B cell (primary cell): ENCODE measurements around the gene RBMS3. TPM values are rescaled to one million over a fixed set of nuclear protein-coding genes. Genes with fewer than 3 reads are reported as not detected.

Source experiments
- ATAC-seq: fragments of 200-7000 bp; cut with Tn5 transposase; one replicate; pipeline ENCODE4 v1.10.0; 2021; ENCODE audit warnings: low read depth, mild to moderate bottlenecking, moderate number of reproducible peaks, moderate library complexity
- CTCF ChIA-PET: fragments of 350-600 bp; sonication (Branson Sonifier 250); formaldehyde crosslinking; loops from one replicate; lab custom pipeline; 2021; ENCODE audit warnings: antibody characterized with exemption, inconsistent platforms; lab: Charles Lee
- POLR2A ChIA-PET: fragments of 350-600 bp; sonication (Branson Sonifier 250); formaldehyde crosslinking; loops from one replicate; lab custom pipeline; 2021; ENCODE audit warnings: antibody characterized with exemption; lab: Charles Lee
- DNase-seq: peaks from one replicate; pipeline ENCODE4 v3.0.0; 2013
- H2AFZ ChIP-seq: 2 replicates; pipeline ENCODE4 v1.6.1; 2012; ENCODE audit warnings: mild to moderate bottlenecking, low read depth, low read length; ENCODE audit not compliant: insufficient read depth, poor library complexity, severe bottlenecking
- H3K27ac ChIP-seq, 2 donors: 1 replicate in 1 of 2; 2 replicates in 1 of 2; pipeline ENCODE4 v1.5.1; 2012 to 2013; ENCODE audit warnings: low read length in 2 of 2, mild to moderate bottlenecking in 2 of 2, moderate library complexity in 1 of 2
- H3K27me3 ChIP-seq, 4 experiments: fragments of 200-600 bp in 1 of 4; sonication (generic) in 1 of 4; replicated peaks in 1 of 4; 1 replicate in 2 of 4; 2 replicates in 2 of 4; pipeline versions ENCODE4 v1.6.1 to v1.7.0; 2013 to 2016; ENCODE audit warnings: low read length in 3 of 4, mild to moderate bottlenecking in 2 of 4, mixed read lengths in 1 of 4, moderate library complexity in 1 of 4; ENCODE audit not compliant: insufficient read depth in 4 of 4, control insufficient read depth in 3 of 4; ENCODE audit errors: control extremely low read depth in 1 of 4
- H3K36me3 ChIP-seq, 2 experiments: replicated peaks in 1 of 2; 1 replicate in 1 of 2; 2 replicates in 1 of 2; pipeline versions ENCODE4 v1.6.1 to v1.7.1; 2013; ENCODE audit warnings: low read length in 1 of 2; ENCODE audit not compliant: insufficient read depth in 2 of 2, control insufficient read depth in 1 of 2; ENCODE audit errors: control extremely low read depth in 1 of 2, extremely low read depth in 1 of 2
- H3K4me1 ChIP-seq, 2 donors: fragments of 200-600 bp in 1 of 2; sonication (generic) in 1 of 2; 1 replicate in 1 of 2; 2 replicates in 1 of 2; pipeline versions ENCODE4 v1.5.1 to v1.6.1; 2013 to 2017; ENCODE audit warnings: low read length in 2 of 2; ENCODE audit not compliant: control insufficient read depth in 2 of 2, insufficient read depth in 2 of 2
- H3K4me2 ChIP-seq: replicated peaks from 2 replicates; pipeline ENCODE3; 2012; ENCODE audit warnings: mild to moderate bottlenecking, low read depth, low read length; ENCODE audit not compliant: poor library complexity, severe bottlenecking
- H3K4me3 ChIP-seq, 5 experiments: fragments of 200-600 bp in 1 of 5; sonication (generic) in 1 of 5; 1 replicate in 3 of 5; 2 replicates in 2 of 5; pipeline versions ENCODE4 v1.5.1 to v1.7.0; 2011 to 2016; ENCODE audit warnings: low read length in 4 of 5, mild to moderate bottlenecking in 4 of 5, low read depth in 2 of 5, control low read depth in 1 of 5, moderate library complexity in 1 of 5; ENCODE audit not compliant: insufficient read depth in 1 of 5; ENCODE audit errors: control extremely low read depth in 1 of 5, extremely low read depth in 1 of 5
- H3K79me2 ChIP-seq: fragments of 200-600 bp; sonication (generic); one replicate; pipeline ENCODE4 v1.6.0; 2016; ENCODE audit warnings: low read length; ENCODE audit not compliant: control insufficient read depth, insufficient read depth
- H3K9ac ChIP-seq: fragments of 200-600 bp; sonication (generic); 2 replicates; pipeline ENCODE4 v1.6.1; 2017; ENCODE audit warnings: mild to moderate bottlenecking, low read length, moderate library complexity
- H3K9me3 ChIP-seq, 3 donors: one replicate each; pipeline versions ENCODE4 v1.6.1 to v1.7.1; 2013; ENCODE audit warnings: low read length in 2 of 3; ENCODE audit not compliant: control insufficient read depth in 2 of 3, insufficient read depth in 1 of 3; ENCODE audit errors: control extremely low read depth in 1 of 3
- H4K20me1 ChIP-seq: 2 replicates; pipeline ENCODE4 v1.6.0; 2012; ENCODE audit warnings: mild to moderate bottlenecking, low read length; ENCODE audit not compliant: insufficient read depth, control insufficient read depth, poor library complexity, severe bottlenecking
- H3K27ac Mint-ChIP-seq: one replicate; pipeline ENCODE4 v1.8.0; 2021; ENCODE audit warnings: mixed read lengths
- H3K27me3 Mint-ChIP-seq: one replicate; pipeline ENCODE4 v1.8.0; 2021; ENCODE audit warnings: mixed read lengths
- H3K4me1 Mint-ChIP-seq: one replicate; pipeline ENCODE4 v1.8.0; 2021; ENCODE audit warnings: mixed read lengths
- H3K4me3 Mint-ChIP-seq: one replicate; pipeline ENCODE4 v1.8.0; 2021; ENCODE audit warnings: mixed read lengths
- H3K9me3 Mint-ChIP-seq: one replicate; pipeline ENCODE4 v1.8.0; 2022; ENCODE audit warnings: mixed read lengths; ENCODE audit not compliant: insufficient read depth
- EZH2 ChIP-seq: IDR thresholded peaks from 2 replicates; pipeline ENCODE4 v1.6.1; 2012; ENCODE audit warnings: borderline replicate concordance, low read depth, mild to moderate bottlenecking, moderate library complexity, low read length; ENCODE audit not compliant: insufficient read depth, poor library complexity, severe bottlenecking
- WGBS: methylation state at CpG from one replicate; pipeline ENCODE4 v1.1.5; 2013; ENCODE audit warnings: missing lambda C conversion rate; ENCODE audit not compliant: insufficient coverage; 5-methylcytosine and 5-hydroxymethylcytosine counted together
- intact Hi-C: fragments of 100-400 bp; cut with micrococcal nuclease; formaldehyde crosslinking; loops from one replicate; pipeline ENCODE4 v1.10.0; 2022
- polyA plus RNA-seq: library from polyadenylated mRNA; depleted of rRNA; stranded (reverse); fragments of >200 nt; gene quantifications from 2 replicates; pipeline ENCODE4 v1.2.3, GENCODE V29; 2012
- total RNA-seq, 2 donors: library from RNA; stranded (reverse); fragments of 120-200 nt in 1 of 2; gene quantifications; 1 replicate in 1 of 2; 2 replicates in 1 of 2; pipeline versions ENCODE4 v1.2.3 to v1.2.4, GENCODE V29; 2013 to 2022
- TF ChIP-seq, protein P1 (sequence below): fragments of 200-600 bp; IDR thresholded peaks from one replicate; pipeline ENCODE4 v1.8.0; 2022; ENCODE audit warnings: antibody characterized with exemption, mild to moderate bottlenecking

The RBMS3 gene
- total and polyA plus RNA-seq, 2 donors (not counting 1 experiment from before 2014, with no cell fraction given): not detected

- no peak overlapping the region for H3K4me2 ChIP-seq
- intact Hi-C loops: no loop called here
- ChIA-PET CTCF (no interaction called here), POLR2A (no interaction called here)
- Mint-ChIP-seq H3K4me3 (no peak overlapping the region), H3K27me3 (no peaks in the 10 kb centered on the region), H3K9me3 (no peaks in the 10 kb centered on the region), H3K27ac (no peak overlapping the region), H3K4me1 (no peaks in the 10 kb centered on the region)
- H3K4me3 ChIP-seq: no peak overlapping the region
- H3K9me3 ChIP-seq: no peaks in the 10 kb centered on the region
- no peaks in the 10 kb centered on the region for H4K20me1 ChIP-seq
- H3K36me3 ChIP-seq: no peaks in the 10 kb centered on the region
- H3K27me3 ChIP-seq: no peaks in the 10 kb centered on the region
- ATAC-seq (no peak), DNase-seq (no peak)
- no CpG with 5 or more reads among the region's 3 CpGs for WGBS
- TF ChIP-seq, protein P1, sequence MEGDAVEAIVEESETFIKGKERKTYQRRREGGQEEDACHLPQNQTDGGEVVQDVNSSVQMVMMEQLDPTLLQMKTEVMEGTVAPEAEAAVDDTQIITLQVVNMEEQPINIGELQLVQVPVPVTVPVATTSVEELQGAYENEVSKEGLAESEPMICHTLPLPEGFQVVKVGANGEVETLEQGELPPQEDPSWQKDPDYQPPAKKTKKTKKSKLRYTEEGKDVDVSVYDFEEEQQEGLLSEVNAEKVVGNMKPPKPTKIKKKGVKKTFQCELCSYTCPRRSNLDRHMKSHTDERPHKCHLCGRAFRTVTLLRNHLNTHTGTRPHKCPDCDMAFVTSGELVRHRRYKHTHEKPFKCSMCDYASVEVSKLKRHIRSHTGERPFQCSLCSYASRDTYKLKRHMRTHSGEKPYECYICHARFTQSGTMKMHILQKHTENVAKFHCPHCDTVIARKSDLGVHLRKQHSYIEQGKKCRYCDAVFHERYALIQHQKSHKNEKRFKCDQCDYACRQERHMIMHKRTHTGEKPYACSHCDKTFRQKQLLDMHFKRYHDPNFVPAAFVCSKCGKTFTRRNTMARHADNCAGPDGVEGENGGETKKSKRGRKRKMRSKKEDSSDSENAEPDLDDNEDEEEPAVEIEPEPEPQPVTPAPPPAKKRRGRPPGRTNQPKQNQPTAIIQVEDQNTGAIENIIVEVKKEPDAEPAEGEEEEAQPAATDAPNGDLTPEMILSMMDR: no peak
- TF ChIP-seq EZH2: no peak
- H3K79me2 ChIP-seq: no peaks in the 10 kb centered on the region
- H2AFZ ChIP-seq: no peak overlapping the region
- no peak overlapping the region for H3K9ac ChIP-seq
- H3K4me1 ChIP-seq: no peaks in the 10 kb centered on the region
- no peak overlapping the region for H3K27ac ChIP-seq
Observed at GRCh38 chr3:29534006-29534405, 253.1 kb downstream of the RBMS3 start.

DNA sequence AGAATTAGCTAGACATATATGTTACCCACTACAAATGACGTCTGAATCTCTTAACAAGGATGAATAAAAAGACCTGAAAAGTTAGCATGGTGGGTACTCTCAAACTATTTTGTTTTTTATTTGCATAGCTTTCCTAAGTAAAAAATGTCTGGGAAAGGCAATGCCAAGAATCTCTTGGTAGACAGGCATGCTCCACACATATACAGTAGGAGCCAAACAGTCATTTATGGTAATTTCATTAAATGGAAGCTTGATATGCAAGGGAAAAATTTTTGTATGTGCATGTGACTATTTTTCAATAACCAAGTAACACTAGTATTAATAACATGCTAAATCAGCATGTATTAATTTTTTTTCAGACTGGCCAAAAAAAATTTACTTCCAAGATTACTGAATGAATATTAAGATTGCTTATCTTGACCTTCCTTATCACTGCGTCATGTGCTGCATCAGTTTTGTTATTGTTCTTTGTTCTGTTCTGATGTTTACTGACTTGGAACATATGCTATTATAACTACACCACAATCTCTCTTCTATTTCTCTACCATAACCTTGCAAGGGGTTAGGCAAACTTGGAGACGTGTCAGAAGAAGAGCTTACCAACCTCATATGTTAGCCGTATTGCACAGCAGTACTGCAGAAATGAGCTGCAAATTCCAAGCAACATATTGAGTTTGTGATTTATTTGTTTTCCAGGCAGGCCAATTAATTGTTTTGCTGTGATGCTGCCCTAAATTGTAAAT lies 255.3 kb downstream of the RBMS3 start:
- ChIA-PET POLR2A (no interaction called here), CTCF (no interaction called here)
- Histone ChIP-seq H3K36me3 (no peaks in the 10 kb centered on the region), H3K27me3 (no peaks in the 10 kb centered on the region), H3K4me3 (no peak overlapping the region), H3K9me3 (no peaks in the 10 kb centered on the region), H3K79me2 (no peaks in the 10 kb centered on the region), H3K27ac (no peak overlapping the region), H3K4me2 (no peak overlapping the region), H3K4me1 (no peaks in the 10 kb centered on the region), H2AFZ (no peak overlapping the region), H3K9ac (no peak overlapping the region), H4K20me1 (no peaks in the 10 kb centered on the region)
- ATAC-seq: no peak
- Mint-ChIP-seq H3K4me3 (no peak overlapping the region), H3K9me3 (no peaks in the 10 kb centered on the region), H3K4me1 (no peaks in the 10 kb centered on the region), H3K27ac (no peak overlapping the region), H3K27me3 (no peaks in the 10 kb centered on the region)
- 100% methylated on average over 2 of the region's 4 CpGs for WGBS
- intact Hi-C loops: no loop called here
- no peak for TF ChIP-seq EZH2
- TF ChIP-seq, protein P1: no peak
- DNase-seq: no peak
